SK-N-SH treated with all-trans-retinoic acid at 6 μM for 48 hours (cell line): ENCODE measurements around the gene CEP164.

Source experiments
- ATAC-seq: fragments of 200-7000 bp; cut with Tn5 transposase; 3 replicates; pipeline ENCODE4 v1.9.1; 2020; ENCODE audit warnings: mild to moderate bottlenecking, moderate library complexity
- BACH2 ChIP-seq: fragments of 250-450 bp; sonication (Bioruptor Pico); IDR thresholded peaks from 2 replicates; pipeline ENCODE4 v1.9.0; 2021; ENCODE audit warnings: mild to moderate bottlenecking, borderline replicate concordance
- CSDC2 ChIP-seq: fragments of 250-450 bp; sonication (Bioruptor Pico); IDR thresholded peaks from 2 replicates; pipeline ENCODE4 v1.5.0; 2020; ENCODE audit warnings: mild to moderate bottlenecking, moderate library complexity
- ESRRG ChIP-seq: fragments of 250-450 bp; sonication (Bioruptor Pico); IDR thresholded peaks from 2 replicates; pipeline ENCODE4 v1.6.1; 2021; ENCODE audit warnings: mild to moderate bottlenecking
- GLIS3 ChIP-seq: fragments of 250-450 bp; sonication (Bioruptor Pico); IDR thresholded peaks from 2 replicates; pipeline ENCODE4 v1.5.0; 2020; ENCODE audit warnings: mild to moderate bottlenecking, moderate library complexity
- ISL1 ChIP-seq: fragments of 250-450 bp; sonication (Bioruptor Pico); IDR thresholded peaks from 2 replicates; pipeline ENCODE4 v2.1.2; 2022; ENCODE audit warnings: mild to moderate bottlenecking, moderate library complexity
- PATZ1 ChIP-seq: fragments of 250-450 bp; sonication (Bioruptor Pico); IDR thresholded peaks from 2 replicates; pipeline ENCODE4 v1.8.0; 2020; ENCODE audit warnings: mild to moderate bottlenecking, moderate library complexity, borderline replicate concordance
- PPARA ChIP-seq: fragments of 250-450 bp; sonication (Bioruptor Pico); IDR thresholded peaks from 2 replicates; pipeline ENCODE4 v1.5.0; 2020; ENCODE audit warnings: mild to moderate bottlenecking, borderline replicate concordance
- RARB ChIP-seq: fragments of 250-450 bp; sonication (Bioruptor Pico); IDR thresholded peaks from 2 replicates; pipeline ENCODE4 v1.8.0; 2021; ENCODE audit warnings: mild to moderate bottlenecking, moderate library complexity
- SNAI2 ChIP-seq: fragments of 250-450 bp; sonication (Bioruptor Pico); IDR thresholded peaks from 2 replicates; pipeline ENCODE4 v1.5.0; 2020; ENCODE audit warnings: mild to moderate bottlenecking, moderate library complexity
- TOX ChIP-seq: fragments of 250-450 bp; sonication (Bioruptor Pico); IDR thresholded peaks from 2 replicates; pipeline ENCODE4 v1.8.0; 2021; ENCODE audit warnings: mild to moderate bottlenecking, moderate library complexity, borderline replicate concordance
- TSHZ2 ChIP-seq: fragments of 250-450 bp; sonication (Bioruptor Pico); IDR thresholded peaks from 2 replicates; pipeline ENCODE4 v1.5.0; 2020; ENCODE audit warnings: mild to moderate bottlenecking, moderate library complexity
- ZC3H10 ChIP-seq: fragments of 250-450 bp; sonication (Bioruptor Pico); IDR thresholded peaks from 2 replicates; pipeline ENCODE4 v1.5.1; 2021; ENCODE audit warnings: mild to moderate bottlenecking, moderate library complexity
- ZFP3 ChIP-seq: fragments of 250-450 bp; sonication (Bioruptor Pico); IDR thresholded peaks from 2 replicates; pipeline ENCODE4 v1.5.0; 2020; ENCODE audit warnings: mild to moderate bottlenecking, moderate library complexity
- ZNF565 ChIP-seq: fragments of 450-650 bp; formaldehyde crosslinking; conservative IDR thresholded peaks from 2 replicates; pipeline ENCODE4 v1.5.0; 2020; ENCODE audit warnings: low read depth, mild to moderate bottlenecking, moderate library complexity
- ZNF70 ChIP-seq: fragments of 450-650 bp; formaldehyde crosslinking; IDR thresholded peaks from 2 replicates; pipeline ENCODE4 v1.5.0; 2020; ENCODE audit warnings: mild to moderate bottlenecking, moderate library complexity
- ZNF8 ChIP-seq: fragments of 450-650 bp; formaldehyde crosslinking; IDR thresholded peaks from 2 replicates; pipeline ENCODE4 v1.5.0; 2020; ENCODE audit warnings: mild to moderate bottlenecking, moderate library complexity
- TF ChIP-seq, protein P1 (sequence below): fragments of 250-450 bp; sonication (Bioruptor Pico); IDR thresholded peaks from 2 replicates; pipeline ENCODE4 v1.8.0; 2021; ENCODE audit warnings: low read depth, mild to moderate bottlenecking, moderate library complexity, borderline replicate concordance
- TF ChIP-seq, protein P2 (sequence below): fragments of 250-450 bp; sonication (Bioruptor Pico); IDR thresholded peaks from 2 replicates; pipeline ENCODE4 v1.5.1; 2020; ENCODE audit warnings: low read depth, mild to moderate bottlenecking, moderate library complexity

CEP164 gene

GRCh38 chr11:117458275-117459122, 130.8 kb downstream of the CEP164 start:
- TF ChIP-seq ZNF8 (no peak), RARB (no peak), ZNF565 (CRISPR knock-in tag) (no peak), ISL1 (CRISPR knock-in tag) (no peak)
- ATAC-seq = no peak

DNA sequence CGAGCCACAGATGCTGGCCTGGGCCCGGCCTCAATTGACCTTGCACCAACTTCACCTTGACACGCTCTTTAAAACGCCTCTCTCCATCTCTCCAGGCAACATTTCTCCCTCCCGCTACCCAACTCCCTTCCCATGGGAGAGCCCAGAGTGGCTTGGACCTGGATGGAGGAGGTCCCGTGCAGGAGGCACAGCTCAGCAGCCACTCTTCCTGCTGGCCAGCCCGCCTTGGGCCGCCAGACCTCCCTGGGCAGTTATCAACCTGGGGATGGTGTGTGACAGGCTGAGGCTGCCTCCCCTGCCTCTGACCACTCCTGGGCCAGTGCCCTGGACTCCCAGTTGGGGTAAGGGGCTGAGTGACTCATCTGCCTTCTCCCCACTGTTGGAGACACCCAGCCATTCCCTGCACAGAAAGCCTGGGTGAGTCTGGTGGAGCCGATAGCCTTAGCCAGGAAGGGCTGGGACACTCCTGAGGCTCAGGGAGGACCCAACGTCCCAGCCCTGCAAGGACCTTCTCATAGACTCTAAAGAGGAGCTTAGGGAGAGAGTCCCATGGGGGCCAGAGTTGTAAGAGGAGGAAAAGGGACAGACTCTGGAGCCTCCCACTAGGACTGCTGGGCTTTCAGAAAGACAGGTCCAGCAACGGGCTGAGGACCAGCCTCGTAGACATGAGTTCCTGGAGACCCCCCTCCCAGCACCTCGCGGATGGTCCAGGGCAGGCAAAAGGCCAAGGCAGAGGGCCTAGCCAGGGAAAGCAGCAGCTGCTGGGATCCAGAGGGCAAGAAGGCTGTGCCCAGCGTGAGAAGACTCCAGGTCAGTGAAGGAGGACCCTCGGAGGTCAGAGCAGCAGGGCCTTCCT, 131.7 kb downstream of the CEP164 start:
- ATAC-seq = no peak
- no peak for TF ChIP-seq TOX
- no peak for TF ChIP-seq ZNF8
- TF ChIP-seq TSHZ2 = no peak
- no peak for TF ChIP-seq PPARA
- no peak for TF ChIP-seq ZC3H10 (CRISPR knock-in tag)
- TF ChIP-seq, protein P1, sequence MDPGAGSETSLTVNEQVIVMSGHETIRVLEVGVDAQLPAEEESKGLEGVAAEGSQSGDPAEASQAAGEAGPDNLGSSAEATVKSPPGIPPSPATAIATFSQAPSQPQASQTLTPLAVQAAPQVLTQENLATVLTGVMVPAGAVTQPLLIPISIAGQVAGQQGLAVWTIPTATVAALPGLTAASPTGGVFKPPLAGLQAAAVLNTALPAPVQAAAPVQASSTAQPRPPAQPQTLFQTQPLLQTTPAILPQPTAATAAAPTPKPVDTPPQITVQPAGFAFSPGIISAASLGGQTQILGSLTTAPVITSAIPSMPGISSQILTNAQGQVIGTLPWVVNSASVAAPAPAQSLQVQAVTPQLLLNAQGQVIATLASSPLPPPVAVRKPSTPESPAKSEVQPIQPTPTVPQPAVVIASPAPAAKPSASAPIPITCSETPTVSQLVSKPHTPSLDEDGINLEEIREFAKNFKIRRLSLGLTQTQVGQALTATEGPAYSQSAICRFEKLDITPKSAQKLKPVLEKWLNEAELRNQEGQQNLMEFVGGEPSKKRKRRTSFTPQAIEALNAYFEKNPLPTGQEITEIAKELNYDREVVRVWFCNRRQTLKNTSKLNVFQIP (CRISPR knock-in tag) = no peak
- no peak for TF ChIP-seq CSDC2
- TF ChIP-seq ZFP3 (CRISPR knock-in tag) = no peak

- TF ChIP-seq ZFP3 (CRISPR knock-in tag) (no peak), GLIS3 (CRISPR knock-in tag) (no peak), ZNF8 (no peak), SNAI2 (CRISPR knock-in tag) (no peak), ZC3H10 (CRISPR knock-in tag) (no peak), BACH2 (CRISPR knock-in tag) (no peak), CSDC2 (no peak), ESRRG (no peak), TSHZ2 (no peak), PPARA (no peak), ZNF70 (no peak), PATZ1 (CRISPR knock-in tag) (no peak)
- TF ChIP-seq, protein P2, sequence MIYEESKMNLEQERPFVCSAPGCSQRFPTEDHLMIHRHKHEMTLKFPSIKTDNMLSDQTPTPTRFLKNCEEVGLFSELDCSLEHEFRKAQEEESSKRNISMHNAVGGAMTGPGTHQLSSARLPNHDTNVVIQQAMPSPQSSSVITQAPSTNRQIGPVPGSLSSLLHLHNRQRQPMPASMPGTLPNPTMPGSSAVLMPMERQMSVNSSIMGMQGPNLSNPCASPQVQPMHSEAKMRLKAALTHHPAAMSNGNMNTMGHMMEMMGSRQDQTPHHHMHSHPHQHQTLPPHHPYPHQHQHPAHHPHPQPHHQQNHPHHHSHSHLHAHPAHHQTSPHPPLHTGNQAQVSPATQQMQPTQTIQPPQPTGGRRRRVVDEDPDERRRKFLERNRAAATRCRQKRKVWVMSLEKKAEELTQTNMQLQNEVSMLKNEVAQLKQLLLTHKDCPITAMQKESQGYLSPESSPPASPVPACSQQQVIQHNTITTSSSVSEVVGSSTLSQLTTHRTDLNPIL (CRISPR knock-in tag) = no peak
- ATAC-seq = no peak
Observed at GRCh38 chr11:117459979-117460300, 132.3 kb downstream of the CEP164 start.
